ENCODE data around the gene TMOD4. TPM values are rescaled to one million over a fixed set of nuclear protein-coding genes. Genes with fewer than 3 reads are reported as not detected.
A peak's percentile ranks its signal among the peaks of the same experiment; 100 is the strongest.

TMOD4 gene
- total RNA-seq, 1 donor from 2014 or later, result 1.1 TPM

- Mint-ChIP-seq H3K27me3 (ENCODE audit: unreplicated experiment) (peaks cover 18% of the 10 kb centered on the region), H3K4me3 (ENCODE audit: unreplicated experiment) (no peak overlapping the region), H3K4me1 (ENCODE audit: unreplicated experiment) (peaks cover 21% of the 10 kb centered on the region), H3K27ac (ENCODE audit: unreplicated experiment) (no peak overlapping the region), H3K36me3 (ENCODE audit: low read depth, unreplicated experiment) (peaks cover 33% of the 10 kb centered on the region), H3K9me3 (ENCODE audit: unreplicated experiment) (no peaks in the 10 kb centered on the region)
- no peak for TF ChIP-seq CTCF (IDR thresholded peaks at IDR 0.05; ENCODE audit: unreplicated experiment)
- no peak for DNase-seq (ENCODE audit: low spot score)
These were observed 43.3 kb downstream of the TMOD4 start for GRCh38 chr1:151132335-151133017.

GRCh38 chr1:151131701-151132334 lies 44.0 kb downstream of the TMOD4 start:
- peak overlapping the region; percentile 35 for H3K4me3 Mint-ChIP-seq (ENCODE audit: unreplicated experiment)
- H3K27ac Mint-ChIP-seq (ENCODE audit: unreplicated experiment), result peak overlapping the region; percentile 85
- peaks cover 27% of the 10 kb centered on the region for H3K36me3 Mint-ChIP-seq (ENCODE audit: low read depth, unreplicated experiment)
- peak; percentile 52 for DNase-seq (ENCODE audit: low spot score)
- H3K27me3 Mint-ChIP-seq (ENCODE audit: unreplicated experiment), result peaks cover 18% of the 10 kb centered on the region
- no peaks in the 10 kb centered on the region for H3K9me3 Mint-ChIP-seq (ENCODE audit: unreplicated experiment)
- peaks cover 21% of the 10 kb centered on the region for H3K4me1 Mint-ChIP-seq (ENCODE audit: unreplicated experiment)
- TF ChIP-seq CTCF (IDR thresholded peaks at IDR 0.05; ENCODE audit: unreplicated experiment), result no peak

- DNase-seq (ENCODE audit: low spot score), result peak; percentile 74
- Mint-ChIP-seq H3K36me3 (ENCODE audit: low read depth, unreplicated experiment) (peaks cover 20% of the 10 kb centered on the region), H3K27ac (ENCODE audit: unreplicated experiment) (peak overlapping the region; percentile 85), H3K4me1 (ENCODE audit: unreplicated experiment) (peaks cover 21% of the 10 kb centered on the region), H3K27me3 (ENCODE audit: unreplicated experiment) (peaks cover 18% of the 10 kb centered on the region), H3K4me3 (ENCODE audit: unreplicated experiment) (peak overlapping the region; percentile 56), H3K9me3 (ENCODE audit: unreplicated experiment) (no peaks in the 10 kb centered on the region)
- TF ChIP-seq CTCF (IDR thresholded peaks at IDR 0.05; ENCODE audit: unreplicated experiment), result no peak
These were observed 44.7 kb downstream of the TMOD4 start for GRCh38 chr1:151130987-151131586.

- no peaks in the 10 kb centered on the region for H3K36me3 Mint-ChIP-seq (ENCODE audit: low read depth, unreplicated experiment)
- peaks cover 26% of the 10 kb centered on the region for H3K4me1 Mint-ChIP-seq (ENCODE audit: unreplicated experiment)
- no peak overlapping the region for H3K27ac Mint-ChIP-seq (ENCODE audit: unreplicated experiment)
- no peak overlapping the region for H3K4me3 Mint-ChIP-seq (ENCODE audit: unreplicated experiment)
- DNase-seq (ENCODE audit: low spot score), result no peak
- peaks cover 10% of the 10 kb centered on the region for H3K27me3 Mint-ChIP-seq (ENCODE audit: unreplicated experiment)
- TF ChIP-seq CTCF (IDR thresholded peaks at IDR 0.05; ENCODE audit: unreplicated experiment), result no peak
- H3K9me3 Mint-ChIP-seq (ENCODE audit: unreplicated experiment), result no peaks in the 10 kb centered on the region
These were observed 47.0 kb downstream of the TMOD4 start for GRCh38 chr1:151128800-151129199.
